SK-N-SH (cell line): ENCODE results near the gene TMEM163.

ENCODE experiments used
- EP300 ChIP-seq, 2 experiments: IDR thresholded peaks; 2 replicates each; pipeline versions ENCODE4 v1.4.0 to v1.6.1; 2012; ENCODE audit warnings: borderline replicate concordance in 1 of 2, low read depth in 1 of 2, low read length in 1 of 2
- TAF1 ChIP-seq: IDR thresholded peaks from 2 replicates; pipeline ENCODE4 v1.6.1; 2012; ENCODE audit warnings: low read depth, mild to moderate bottlenecking, low read length, moderate library complexity, borderline replicate concordance

DNA sequence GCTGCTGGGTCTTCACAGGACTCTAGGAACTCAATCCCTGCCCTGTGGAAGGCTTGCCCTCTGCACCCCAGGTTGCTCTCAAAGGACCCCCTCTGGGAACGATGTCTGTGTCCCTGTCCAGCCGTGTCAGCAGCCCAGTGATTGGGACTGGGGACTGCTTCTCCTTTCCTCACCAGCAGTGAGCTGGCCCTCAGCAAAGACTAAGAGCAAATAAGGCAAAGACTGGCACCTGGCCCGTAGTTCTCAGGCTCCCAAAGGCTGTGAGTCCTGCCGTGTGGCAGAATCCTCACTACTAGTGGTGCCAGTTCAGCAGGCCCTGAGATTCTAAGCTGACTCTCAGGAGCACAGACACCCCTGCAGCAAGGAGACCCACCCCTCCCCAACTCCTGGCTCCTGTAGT, 47.8 kb downstream of the TMEM163 start:
- TF ChIP-seq EP300 (IDR thresholded peaks at IDR 0.05; ENCODE audit: borderline replicate concordance in 1 of 2, low read depth in 1 of 2, low read length in 1 of 2) (no peak), TAF1 (no peak)
